HG03039 (cell line): ENCODE measurements around the gene GHRHR.

Source experiments
- ATAC-seq: cut with Tn5 transposase; IDR thresholded peaks from one replicate; pipeline ENCODE4 v1.9.1; 2021; ENCODE audit warnings: mild to moderate bottlenecking, moderate library complexity; ENCODE audit not compliant: unreplicated experiment

GHRHR gene

DNA sequence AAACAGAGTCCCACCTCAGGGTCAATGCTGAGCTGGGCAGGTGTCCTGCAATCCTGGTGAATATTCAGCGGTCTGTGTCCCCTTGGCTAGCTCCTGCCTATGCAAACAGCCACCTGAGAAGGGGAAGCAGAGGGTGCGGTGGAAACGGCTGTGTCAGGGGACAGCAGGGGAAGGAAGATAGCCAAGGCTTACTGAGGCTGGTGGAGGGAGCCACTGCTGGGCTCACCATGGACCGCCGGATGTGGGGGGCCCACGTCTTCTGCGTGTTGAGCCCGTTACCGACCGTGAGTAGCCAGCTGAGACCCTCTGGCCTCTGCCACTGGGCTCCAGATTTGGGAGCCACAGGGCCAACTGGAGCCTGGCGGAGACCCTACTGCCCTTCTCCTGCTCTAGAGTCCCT is at the start of gene GHRHR:
Gene GHRHR, plus strand, starts transcription at position 112 of the 400 bp plus-strand sequence. Its CDS starts 116 bp downstream, at position 228.
- ATAC-seq, result no peak

DNA sequence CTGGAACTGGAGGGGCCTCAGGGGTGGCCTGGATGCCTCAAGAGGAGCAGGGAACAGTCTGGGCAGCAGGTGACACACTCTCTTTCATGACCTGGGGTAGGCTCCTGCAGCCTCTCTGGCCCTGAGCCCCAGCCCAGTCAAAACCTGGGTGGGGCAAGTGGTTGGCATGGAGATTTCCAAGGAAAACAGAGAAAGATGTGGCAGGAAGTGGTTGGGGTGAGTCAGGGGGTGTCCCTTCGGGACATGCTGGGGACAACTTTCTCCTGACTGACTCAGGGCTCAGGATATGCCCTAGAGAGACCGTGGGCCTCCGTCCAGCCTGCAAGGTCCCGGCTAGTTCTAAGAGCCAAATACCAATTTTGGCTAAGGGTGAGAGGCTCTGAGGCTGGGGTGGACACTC is 49.2 kb upstream of the GHRHR start:
- no peak for ATAC-seq

GRCh38 chr7:30915005-30915601 is 48.6 kb upstream of the GHRHR start:
- ATAC-seq, result no peak

DNA sequence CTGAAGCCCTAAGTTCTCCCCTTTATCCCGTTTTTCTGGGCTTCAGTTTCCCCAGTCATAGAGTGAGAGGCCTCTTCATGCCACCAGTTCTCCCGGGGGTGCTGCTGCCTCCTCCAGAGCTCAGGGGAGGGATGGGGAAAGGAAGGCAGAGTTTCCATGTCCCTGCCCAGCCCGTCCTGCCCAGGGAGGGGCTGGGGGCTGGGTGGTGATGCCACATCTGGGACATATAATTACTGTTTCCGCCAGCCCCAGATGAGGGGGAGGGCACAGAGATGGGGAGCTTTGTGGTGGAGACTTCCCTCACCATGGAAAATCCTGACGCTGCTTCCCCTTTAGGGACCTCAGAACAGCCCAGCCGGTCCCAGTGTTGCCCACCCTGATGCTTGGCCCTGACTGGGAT is 48.0 kb upstream of the GHRHR start:
- ATAC-seq, result no peak

GRCh38 chr7:30916255-30916654 is 47.5 kb upstream of the GHRHR start:
- ATAC-seq, result no peak

GRCh38 chr7:30916767-30917166 is 47.0 kb upstream of the GHRHR start:
- ATAC-seq, result no peak

DNA sequence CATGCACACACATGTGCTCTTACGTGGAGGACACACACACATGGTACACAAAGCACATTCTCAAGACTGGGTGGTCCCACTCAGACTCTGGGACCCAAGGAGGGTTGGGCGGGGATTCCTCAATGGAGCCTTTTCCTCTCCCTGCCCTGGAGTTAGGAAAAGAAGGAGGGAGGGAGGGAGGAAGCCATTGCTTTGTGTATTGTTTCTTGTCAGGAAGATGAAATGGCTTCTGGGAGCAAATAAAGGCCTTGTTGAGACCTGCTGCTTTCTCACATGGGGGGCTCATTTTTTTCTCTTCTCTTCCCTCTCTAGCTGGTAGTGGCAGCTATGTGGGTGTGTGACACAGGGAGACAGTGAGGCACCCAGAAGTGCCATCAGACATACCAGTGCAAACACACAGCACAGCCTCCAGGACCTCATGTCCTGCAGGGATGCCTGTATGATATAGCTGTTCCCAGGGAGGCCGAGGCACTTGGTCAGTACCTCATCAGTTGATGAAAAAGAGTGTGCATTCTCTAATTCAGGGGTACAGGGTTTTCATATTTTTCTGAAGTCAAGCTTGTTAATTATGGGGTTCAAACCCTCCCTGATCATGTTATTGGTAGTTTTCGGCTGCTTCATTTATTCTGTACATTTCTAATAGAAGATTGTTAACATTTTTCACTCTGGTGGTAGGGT is 46.4 kb upstream of the GHRHR start:
- ATAC-seq, result no peak

DNA sequence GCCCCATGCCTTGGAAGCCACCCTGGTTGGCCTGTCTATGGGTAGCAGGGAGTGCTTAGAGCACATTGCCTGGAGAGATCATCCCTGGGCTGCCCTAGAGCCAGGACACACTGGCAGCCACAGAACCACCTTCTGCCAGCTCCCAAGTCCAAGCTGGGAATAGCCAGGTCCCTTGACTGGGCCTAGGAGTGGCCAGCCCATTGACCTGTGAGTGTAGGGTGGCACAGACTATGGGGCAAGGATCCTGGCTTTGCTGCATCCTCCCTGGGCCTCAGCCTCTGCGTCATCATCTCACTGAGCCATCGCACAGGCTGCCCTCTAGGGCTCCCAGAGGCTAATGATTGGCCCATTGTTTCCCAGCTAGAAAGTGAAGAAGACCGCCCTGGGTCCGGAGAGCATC is 45.1 kb upstream of the GHRHR start:
- ATAC-seq, result no peak

DNA sequence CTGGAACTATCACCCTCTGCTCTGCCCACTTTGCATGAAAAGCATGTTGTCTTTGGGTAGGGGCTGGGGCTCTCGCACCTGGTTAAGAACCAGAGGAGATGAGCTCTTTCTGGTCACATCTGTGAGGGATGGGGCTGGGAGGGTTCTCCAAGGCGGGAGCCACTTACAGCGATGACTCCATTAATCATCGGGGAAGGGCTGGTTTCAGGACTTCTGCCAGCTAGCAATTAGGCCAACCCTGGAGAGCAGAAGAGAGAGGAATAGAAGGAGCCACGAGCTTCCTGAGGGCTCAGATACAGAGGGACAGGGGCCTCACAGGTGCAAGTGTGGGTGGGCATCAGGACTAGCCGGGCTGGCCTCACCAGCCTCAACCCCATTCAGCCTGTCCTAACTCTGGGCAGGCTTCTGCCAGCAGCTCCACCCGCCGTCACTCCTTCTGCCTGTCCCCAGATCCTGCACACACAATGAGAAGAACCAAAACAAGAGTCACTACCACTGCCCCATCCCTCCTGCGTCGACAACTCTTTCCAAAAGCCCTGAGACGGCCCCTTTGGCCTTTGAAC is 43.7 kb upstream of the GHRHR start:
- no peak for ATAC-seq

GRCh38 chr7:30920584-30921539 is 42.9 kb upstream of the GHRHR start:
- no peak for ATAC-seq

- ATAC-seq, result no peak
Measured at GRCh38 chr7:30921540-30922401, 42.0 kb upstream of the GHRHR start.

DNA sequence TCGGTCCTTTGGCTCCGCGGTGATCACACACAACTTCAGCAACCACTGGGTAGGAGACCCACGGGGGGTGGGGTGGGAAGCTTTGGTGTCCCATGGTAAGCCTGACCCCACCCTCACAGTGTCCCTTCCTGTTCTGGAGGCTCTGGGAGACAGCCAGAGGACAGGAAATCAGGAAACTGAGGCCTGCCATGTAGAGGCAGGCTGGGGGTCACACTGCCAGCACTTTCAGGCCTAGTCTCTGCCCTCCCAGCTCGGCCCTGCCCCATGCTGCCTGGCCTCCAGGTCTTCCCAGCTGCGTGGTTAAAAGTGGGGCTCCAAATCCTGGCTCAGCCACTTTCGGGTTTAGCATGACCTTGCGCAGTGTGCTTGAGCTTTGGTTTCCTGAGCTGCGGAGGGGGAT is 41.2 kb upstream of the GHRHR start:
- ATAC-seq, result no peak

DNA sequence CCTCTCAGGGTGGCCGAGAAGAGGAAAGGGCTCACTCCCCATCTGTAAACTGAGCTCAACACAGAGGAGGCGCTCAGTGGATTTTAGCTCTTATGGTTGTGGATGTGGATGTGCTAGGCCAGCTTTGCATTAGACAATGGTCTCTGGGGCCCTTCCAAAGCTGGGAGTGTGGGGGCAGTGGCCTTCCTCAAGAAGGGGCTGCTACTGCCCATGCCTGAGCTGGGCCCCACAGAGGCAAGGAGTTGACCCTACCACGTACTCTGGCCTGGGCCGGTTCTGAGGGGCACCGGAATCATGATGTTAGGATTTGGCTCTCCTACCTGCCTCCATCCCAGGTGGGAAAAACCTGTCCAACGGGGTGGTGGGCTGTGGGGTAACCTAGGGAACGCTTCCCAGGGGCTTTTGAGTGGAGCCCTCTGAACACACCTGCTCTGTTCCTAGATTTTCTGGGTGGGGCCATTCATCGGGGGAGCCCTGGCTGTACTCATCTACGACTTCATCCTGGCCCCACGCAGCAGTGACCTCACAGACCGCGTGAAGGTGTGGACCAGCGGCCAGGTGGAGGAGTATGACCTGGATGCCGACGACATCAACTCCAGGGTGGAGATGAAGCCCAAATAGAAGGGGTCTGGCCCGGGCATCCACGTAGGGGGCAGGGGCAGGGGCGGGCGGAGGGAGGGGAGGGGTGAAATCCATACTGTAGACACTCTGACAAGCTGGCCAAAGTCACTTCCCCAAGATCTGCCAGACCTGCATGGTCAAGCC is 40.6 kb upstream of the GHRHR start:
- no peak for ATAC-seq

- no peak for ATAC-seq
Measured at GRCh38 chr7:30923774-30924413, 39.9 kb upstream of the GHRHR start.

DNA sequence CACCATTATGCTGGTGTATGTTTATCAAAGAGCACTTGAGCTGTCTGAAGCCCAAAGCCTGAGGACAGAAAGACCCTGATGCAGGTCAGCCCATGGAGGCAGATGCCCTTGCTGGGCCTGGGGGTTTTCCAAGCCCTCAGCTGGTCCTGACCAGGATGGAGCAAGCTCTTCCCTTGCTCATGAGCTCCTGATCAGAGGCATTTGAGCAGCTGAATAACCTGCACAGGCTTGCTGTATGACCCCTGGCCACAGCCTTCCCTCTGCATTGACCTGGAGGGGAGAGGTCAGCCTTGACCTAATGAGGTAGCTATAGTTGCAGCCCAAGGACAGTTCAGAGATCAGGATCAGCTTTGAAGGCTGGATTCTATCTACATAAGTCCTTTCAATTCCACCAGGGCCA is 39.1 kb upstream of the GHRHR start:
- no peak for ATAC-seq

- ATAC-seq, result no peak
Measured at GRCh38 chr7:30925117-30925516, 38.6 kb upstream of the GHRHR start.

- ATAC-seq, result no peak
Measured at GRCh38 chr7:30925913-30926312, 37.8 kb upstream of the GHRHR start.

GRCh38 chr7:30926313-30926712 is 37.4 kb upstream of the GHRHR start:
- ATAC-seq, result no peak

GRCh38 chr7:30927040-30927439 is 36.7 kb upstream of the GHRHR start:
- ATAC-seq, result no peak
